Adrenal gland (tissue), 12 donors: ENCODE results near the gene WWTR1. TPM values are rescaled to one million over a fixed set of nuclear protein-coding genes. Genes with fewer than 3 reads are reported as not detected.

Experiments used
- DNase-seq, 7 donors: peaks; one replicate each; pipeline ENCODE4 v3.0.0-alpha.2; 2019 to 2020
- H3K27ac ChIP-seq, 5 donors: fragments of 200-600 bp; sonication (generic) in 4 of 5; 1 replicate in 3 of 5; 2 replicates in 2 of 5; pipeline versions ENCODE4 v1.5.1 to v1.8.0; 2016 to 2020; ENCODE audit warnings: mild to moderate bottlenecking in 1 of 5
- H3K27me3 ChIP-seq: fragments of 200-600 bp; 2 replicates; pipeline ENCODE4 v1.8.0; 2021
- H3K36me3 ChIP-seq, 2 donors: fragments of 200-600 bp; replicated peaks in 1 of 2; 1 replicate in 1 of 2; 2 replicates in 1 of 2; pipeline versions ENCODE4 v1.5.1 to v1.8.0; 2018 to 2022
- H3K4me1 ChIP-seq, 2 donors: fragments of 200-600 bp; replicated peaks in 1 of 2; 1 replicate in 1 of 2; 2 replicates in 1 of 2; pipeline versions ENCODE4 v1.5.1 to v1.8.0; 2018 to 2021
- H3K4me3 ChIP-seq, 4 donors: fragments of 200-600 bp; sonication (generic) in 3 of 4; one replicate each; pipeline ENCODE4 v1.5.1; 2016 to 2018
- H3K9me3 ChIP-seq, 3 donors: fragments of 200-600 bp; sonication (generic) in 1 of 3; replicated peaks in 1 of 3; 1 replicate in 2 of 3; 2 replicates in 1 of 3; pipeline versions ENCODE4 v1.5.1 to v1.8.0; 2016 to 2021
- POLR2A ChIP-seq, 2 donors: fragments of 450-650 bp; IDR thresholded peaks; one replicate each; pipeline ENCODE4 v1.6.1; 2017; ENCODE audit warnings: antibody characterized with exemption in 2 of 2, mild to moderate bottlenecking in 2 of 2, moderate library complexity in 1 of 2
- WGBS, 4 donors: extraction: QIAGEN DNeasy Blood & Tissue Kit in 2 of 4; methylation state at CpG; one replicate each; pipeline versions ENCODE4 v1.1.5 to v1.1.7; 2013 to 2017; 5-methylcytosine and 5-hydroxymethylcytosine counted together
- intact Hi-C, 2 donors: fragments of 100-400 bp; cut with DNase I; formaldehyde crosslinking; loops; one replicate each; pipeline versions ENCODE4 v1.14.1 to v1.15.0; 2022 to 2023
- polyA plus RNA-seq, 3 donors: library from polyadenylated mRNA; stranded (reverse); fragments of 200-250 nt in 2 of 3; fragments of 350-450 nt in 1 of 3; fragmentation: Illumina TruSeq in 1 of 3; extraction: RNeasy Lipid Tissue Mini Kit (QIAGEN cat#74804) in 1 of 3; gene quantifications; one replicate each; pipeline ENCODE4 v1.2.3, GENCODE V29; 2013 to 2014
- total RNA-seq, 9 donors: library from RNA; depleted of rRNA in 4 of 9; stranded (reverse); fragments of >200 nt in 4 of 9; fragments of 120-200 nt in 1 of 9; fragmentation: NEBNext Ultra II Directional in 1 of 9; extraction: Animal tissue kit (Norgen Biotek cat#: 25700) in 1 of 9; gene quantifications; one replicate each; pipeline versions ENCODE4 v1.1.0 to v1.2.4, GENCODE V29; 2013 to 2023
- TF ChIP-seq, protein P1 (sequence below), 6 experiments: fragments of 450-650 bp in 4 of 6; fragments of 200-600 bp in 2 of 6; sonication (generic) in 1 of 6; IDR thresholded peaks; 1 replicate in 5 of 6; 2 replicates in 1 of 6; pipeline versions ENCODE4 v1.5.1 to v1.8.0; 2016 to 2021; ENCODE audit warnings: antibody characterized with exemption in 6 of 6, mild to moderate bottlenecking in 2 of 6, moderate library complexity in 1 of 6
- donor health status: healthy with polysubstance abuse.
- donor health status: Bipolar disorder and iron deficiency.
- donor health status: DM: yes; HTN: yes; CAD: no.
- donor health status: DM: no; HTN: no; CAD: no.
- donor health status: DM: no; HTN: no; CAD: no.
- donor health status: DM: yes; HTN: yes; CAD: no.

The WWTR1 gene
- total and polyA plus RNA-seq, 12 donors = 11.9 to 56.2 (median 35.6) TPM

DNA sequence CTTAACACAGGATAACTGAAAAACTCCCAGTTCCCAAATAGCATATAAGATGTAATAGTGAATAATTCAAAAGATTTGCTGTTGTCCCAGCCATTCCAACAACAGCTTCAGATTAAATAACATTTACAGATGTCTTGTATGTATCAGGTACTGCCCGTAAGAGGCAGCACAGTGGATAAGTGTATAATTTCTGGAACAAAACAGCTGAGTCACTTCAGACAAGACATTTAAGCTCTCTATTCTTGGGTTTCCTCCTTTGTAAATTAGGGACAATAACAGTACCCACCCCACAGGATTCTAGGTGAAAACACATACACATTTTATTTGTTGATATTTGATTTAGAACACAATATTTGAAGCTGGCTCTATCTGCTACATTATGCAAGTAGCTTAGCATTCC, 2.6 kb upstream of the WWTR1 start:
- H3K27ac ChIP-seq = no peak overlapping the region
- intact Hi-C loops = loop anchor here (10.0 kb wide), 1 partner anchor 54 kb away; no protein-coding TSS in a partner anchor
- peaks cover 8 to 20% of the 10 kb centered on the region in 2 donors for H3K4me1 ChIP-seq
- DNase-seq = no peak
- no peaks in the 10 kb centered on the region for H3K27me3 ChIP-seq
- H3K36me3 ChIP-seq = no peaks in the 10 kb centered on the region
- H3K9me3 ChIP-seq = no peaks in the 10 kb centered on the region
- no peak overlapping the region for H3K4me3 ChIP-seq
- 88 to 100% (median 93%) methylated on average over 1 of the region's 1 CpG for WGBS, 4 donors
- TF ChIP-seq, protein P1, sequence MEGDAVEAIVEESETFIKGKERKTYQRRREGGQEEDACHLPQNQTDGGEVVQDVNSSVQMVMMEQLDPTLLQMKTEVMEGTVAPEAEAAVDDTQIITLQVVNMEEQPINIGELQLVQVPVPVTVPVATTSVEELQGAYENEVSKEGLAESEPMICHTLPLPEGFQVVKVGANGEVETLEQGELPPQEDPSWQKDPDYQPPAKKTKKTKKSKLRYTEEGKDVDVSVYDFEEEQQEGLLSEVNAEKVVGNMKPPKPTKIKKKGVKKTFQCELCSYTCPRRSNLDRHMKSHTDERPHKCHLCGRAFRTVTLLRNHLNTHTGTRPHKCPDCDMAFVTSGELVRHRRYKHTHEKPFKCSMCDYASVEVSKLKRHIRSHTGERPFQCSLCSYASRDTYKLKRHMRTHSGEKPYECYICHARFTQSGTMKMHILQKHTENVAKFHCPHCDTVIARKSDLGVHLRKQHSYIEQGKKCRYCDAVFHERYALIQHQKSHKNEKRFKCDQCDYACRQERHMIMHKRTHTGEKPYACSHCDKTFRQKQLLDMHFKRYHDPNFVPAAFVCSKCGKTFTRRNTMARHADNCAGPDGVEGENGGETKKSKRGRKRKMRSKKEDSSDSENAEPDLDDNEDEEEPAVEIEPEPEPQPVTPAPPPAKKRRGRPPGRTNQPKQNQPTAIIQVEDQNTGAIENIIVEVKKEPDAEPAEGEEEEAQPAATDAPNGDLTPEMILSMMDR (IDR thresholded peaks at IDR 0.05) = no peak
- TF ChIP-seq POLR2A (IDR thresholded peaks at IDR 0.05) = no peak

DNA sequence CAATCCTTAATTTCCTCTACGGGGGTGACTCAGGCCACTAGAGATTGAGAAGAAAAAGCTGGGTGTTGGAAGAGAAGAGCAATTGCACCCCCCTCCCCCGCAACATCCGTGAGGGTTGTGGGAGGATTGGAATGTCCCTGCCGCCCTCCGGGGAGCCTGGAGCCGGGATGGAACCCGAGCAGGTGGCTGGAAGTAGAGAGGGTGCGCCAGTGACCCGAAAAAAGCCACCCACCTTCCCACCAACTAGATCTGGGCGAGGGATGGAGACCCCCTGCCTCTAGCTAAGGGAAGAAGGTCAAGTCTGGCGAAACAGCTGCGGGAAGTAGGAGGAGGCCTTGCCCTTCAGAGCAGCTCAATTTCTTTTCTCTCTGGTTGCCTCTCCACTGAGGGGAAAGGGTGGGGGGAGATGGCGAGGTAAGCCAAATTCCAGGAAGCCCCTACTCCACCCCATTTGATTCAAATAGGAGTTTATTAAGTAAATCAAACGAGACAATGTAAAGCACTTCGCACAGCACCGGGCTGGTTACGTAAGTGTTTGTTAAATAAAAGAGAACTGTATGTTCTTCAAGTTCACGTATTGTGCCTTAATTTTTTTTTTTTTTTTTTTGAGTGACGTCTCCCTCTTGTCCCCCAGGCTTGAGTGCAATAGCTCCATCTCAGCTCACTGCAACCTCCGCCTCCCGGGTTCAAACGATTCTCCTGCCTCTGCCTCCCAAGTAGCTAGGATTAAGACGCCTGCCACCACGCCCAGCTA, 1.1 kb upstream of the WWTR1 start:
- WGBS, 4 donors = 32 to 46% (median 37%) methylated on average over 21 to 24 of the region's 24 CpGs
- H3K9me3 ChIP-seq = no peaks in the 10 kb centered on the region
- peak overlapping the region in 2 of 4 donors; percentile 80 to 85 for H3K4me3 ChIP-seq
- H3K36me3 ChIP-seq = no peaks in the 10 kb centered on the region
- H3K27ac ChIP-seq = peak overlapping the region; percentile 84 to 98 (median 90)
- DNase-seq = peak in 1 of 7 donors; percentile 18
- no peaks in the 10 kb centered on the region for H3K27me3 ChIP-seq
- intact Hi-C loops = loop anchor here in 1 of 2 donors (10.0 kb wide), 1 partner anchor 64 kb away; no protein-coding TSS in a partner anchor
- TF ChIP-seq POLR2A (IDR thresholded peaks at IDR 0.05) = no peak
- TF ChIP-seq, protein P1 (IDR thresholded peaks at IDR 0.05) = no peak
- peaks cover 13 to 34% of the 10 kb centered on the region in 2 donors for H3K4me1 ChIP-seq

DNA sequence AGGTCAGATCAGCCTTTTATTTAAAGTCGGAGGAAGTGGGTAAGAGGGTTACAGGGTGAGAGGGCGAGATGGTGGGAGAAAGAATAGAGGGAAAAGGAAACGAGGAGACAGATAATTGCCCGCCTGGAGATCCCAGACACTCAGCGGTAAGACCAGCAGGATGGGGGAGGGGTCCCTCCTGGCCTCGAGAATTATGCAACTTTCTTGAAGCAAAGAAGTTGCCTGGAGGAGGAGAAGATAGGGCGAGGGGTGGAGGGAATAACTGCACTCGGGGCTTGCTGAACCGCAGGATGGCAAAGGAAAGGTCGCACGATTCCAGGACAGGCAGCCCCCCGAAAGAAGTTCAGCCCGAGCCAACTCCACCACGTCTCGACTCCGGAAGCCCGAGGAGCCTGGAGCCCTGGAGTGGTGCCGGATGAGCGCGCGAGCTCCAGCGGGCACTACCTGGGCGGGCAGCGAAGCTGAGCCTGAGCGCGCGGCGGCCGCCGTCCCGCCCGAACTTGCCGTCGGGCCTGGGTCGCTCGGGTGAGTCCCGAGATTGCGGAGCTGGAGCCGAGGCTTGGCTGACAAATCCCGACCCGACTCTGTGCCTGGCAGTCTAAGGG, 402 bp downstream of the WWTR1 start:
- peak in 6 of 7 donors; percentile 32 to 74 (median 66) for DNase-seq
- no peak for TF ChIP-seq POLR2A (IDR thresholded peaks at IDR 0.05)
- TF ChIP-seq, protein P1 (IDR thresholded peaks at IDR 0.05) = peak in 1 of 6 experiments; percentile 13
- H3K4me3 ChIP-seq = peak overlapping the region; percentile 31 to 85 (median 61)
- peaks cover 13 to 47% of the 10 kb centered on the region in 2 donors for H3K4me1 ChIP-seq
- H3K9me3 ChIP-seq = no peaks in the 10 kb centered on the region
- no peaks in the 10 kb centered on the region for H3K36me3 ChIP-seq
- H3K27me3 ChIP-seq = no peaks in the 10 kb centered on the region
- intact Hi-C loops = loop anchor here in 1 of 2 donors (10.0 kb wide), 1 partner anchor 63 kb away; no protein-coding TSS in a partner anchor
- WGBS, 4 donors = 0 to 1% (median 0%) methylated on average over 11 to 41 of the region's 41 CpGs
- peak overlapping the region; percentile 84 to 98 (median 90) for H3K27ac ChIP-seq
